HepG2 (cell line): ENCODE data around the gene TLE1. TPM values are rescaled to one million over a fixed set of nuclear protein-coding genes. Genes with fewer than 3 reads are reported as not detected.

Experiments used
- ATAC-seq: fragments of 200-7000 bp; cut with Tn5 transposase; 3 replicates; pipeline ENCODE4 v1.9.1; 2020; ENCODE audit warnings: mild to moderate bottlenecking, moderate library complexity
- BruUV-seq: library from RNA; stranded (reverse); fragments of 400-500 nt; replicated peaks from 2 replicates; lab custom pipeline; 2021; lab: Mats Ljungman, UMichigan
- CTCF ChIA-PET: fragments of 300-600 bp; formaldehyde crosslinking; extraction: SDS; loops from one replicate; lab custom pipeline; 2021; ENCODE audit warnings: low total read pairs, inconsistent platforms, low intra/inter-chr PET ratio; lab: Yijun Ruan, JAX
- POLR2A ChIA-PET: fragments of 350-600 bp; sonication (Branson Sonifier 250); formaldehyde crosslinking; loops from one replicate; lab custom pipeline; 2020; ENCODE audit warnings: antibody characterized with exemption, inconsistent platforms; lab: Yijun Ruan, JAX
- DNase-seq: peaks from one replicate; pipeline ENCODE4 v3.0.0-alpha.2; 2015; ENCODE audit warnings: low spot score
- FAIRE-seq: peaks from 3 replicates; lab custom pipeline; 2011; peaks lifted over from hg19 to GRCh38; lab: Jason Lieb, UNC
- H2AFZ ChIP-seq: one replicate; pipeline ENCODE4 v1.6.1; 2011; ENCODE audit warnings: low read length, inconsistent platforms
- H3K27ac ChIP-seq: fragments of 300-600 bp; 3 replicates; pipeline ENCODE4 v1.8.0; 2011; ENCODE audit warnings: mixed run types, mild to moderate bottlenecking, mixed read lengths, low read length, inconsistent platforms; ENCODE audit not compliant: insufficient read depth; ENCODE audit errors: extremely low read length
- H3K27me3 ChIP-seq, 2 experiments: fragments of 200-600 bp in 1 of 2; 2 replicates in 1 of 2; 3 replicates in 1 of 2; pipeline versions ENCODE4 v1.6.0 to v1.8.0; 2011; ENCODE audit warnings: low read length in 2 of 2, mild to moderate bottlenecking in 2 of 2, moderate library complexity in 2 of 2, inconsistent platforms in 1 of 2; ENCODE audit not compliant: insufficient read depth in 2 of 2, control insufficient read depth in 1 of 2
- H3K36me3 ChIP-seq, 2 experiments: fragments of 200-600 bp in 1 of 2; replicated peaks in 1 of 2; 2 replicates in 1 of 2; 3 replicates in 1 of 2; pipeline versions ENCODE4 v1.5.1 to v1.8.0; 2011; ENCODE audit warnings: low read length in 2 of 2, inconsistent platforms in 1 of 2; ENCODE audit not compliant: insufficient read depth in 2 of 2, control insufficient read depth in 1 of 2
- H3K4me1 ChIP-seq: 2 replicates; pipeline ENCODE4 v1.5.1; 2012; ENCODE audit warnings: low read length, inconsistent platforms; ENCODE audit not compliant: insufficient read depth
- H3K4me2 ChIP-seq: 2 replicates; pipeline ENCODE4 v1.6.0; 2011; ENCODE audit warnings: low read depth, low read length, inconsistent platforms
- H3K4me3 ChIP-seq, 3 experiments: fragments of 200-600 bp in 1 of 3; sonication (generic), shearing (Covaris generic) in 1 of 3; replicated peaks in 1 of 3; 2 replicates each; pipeline ENCODE4 v1.5.1; 2011 to 2016; ENCODE audit warnings: low read length in 3 of 3, inconsistent platforms in 2 of 3, low read depth in 2 of 3, mild to moderate bottlenecking in 2 of 3, control low read depth in 1 of 3, mixed read lengths in 1 of 3; ENCODE audit not compliant: insufficient read depth in 1 of 3
- H3K79me2 ChIP-seq: one replicate; pipeline ENCODE4 v1.6.1; 2011; ENCODE audit warnings: low read length, inconsistent platforms; ENCODE audit not compliant: insufficient read depth
- H3K9ac ChIP-seq: 2 replicates; pipeline ENCODE4 v1.6.0; 2011; ENCODE audit warnings: mild to moderate bottlenecking, low read depth, low read length, inconsistent platforms; ENCODE audit not compliant: insufficient read depth
- H3K9me3 ChIP-seq: 2 replicates; pipeline ENCODE4 v1.5.1; 2012; ENCODE audit warnings: mild to moderate bottlenecking, low read length
- H4K20me1 ChIP-seq: 2 replicates; pipeline ENCODE4 v1.6.0; 2011; ENCODE audit warnings: inconsistent platforms, mild to moderate bottlenecking, low read length, moderate library complexity; ENCODE audit not compliant: insufficient read depth
- DNMT3B ChIP-seq: conservative IDR thresholded peaks from 2 replicates; pipeline ENCODE4 v1.6.1; 2016; ENCODE audit warnings: missing biosample characterization, control low read depth
- FUBP1 ChIP-seq: sonication (generic); formaldehyde crosslinking; IDR thresholded peaks from 2 replicates; pipeline ENCODE4 v1.5.1; 2020; ENCODE audit warnings: missing genetic modification reagents, mild to moderate bottlenecking, borderline replicate concordance
- MAFF ChIP-seq: IDR thresholded peaks from 2 replicates; pipeline ENCODE4 v1.6.1; 2011; ENCODE audit warnings: low read depth, low read length, improper control_type of control experiment
- MAFK ChIP-seq, 2 experiments: IDR thresholded peaks in 1 of 2; conservative IDR thresholded peaks in 1 of 2; 2 replicates each; pipeline ENCODE4 v1.6.1; 2011; ENCODE audit warnings: improper control_type of control experiment in 2 of 2, low read length in 2 of 2
- MTERF4 ChIP-seq: sonication (generic); formaldehyde crosslinking; IDR thresholded peaks from 2 replicates; pipeline ENCODE4 v1.8.0; 2023; ENCODE audit warnings: mild to moderate bottlenecking, missing genetic modification reagents
- RNF2 ChIP-seq: fragments of 450-650 bp; conservative IDR thresholded peaks from 2 replicates; pipeline ENCODE4 v1.6.1; 2016; ENCODE audit warnings: low read depth
- WGBS: methylation state at CpG from one replicate; pipeline ENCODE4 v1.1.6; 2017; ENCODE audit warnings: low lambda C conversion rate; 5-methylcytosine and 5-hydroxymethylcytosine counted together
- in situ Hi-C: cut with HindIII; loops from 2 replicates; pipeline ENCODE4 v1.10.0; 2017; ENCODE audit warnings: low pct_unique_long_range_greater_than_20kb; ENCODE audit not compliant: extremely low pct_ligation_motif_present
- intact Hi-C: fragments of 100-400 bp; cut with micrococcal nuclease; formaldehyde crosslinking; loops from one replicate; pipeline ENCODE4 v1.10.0; 2022; ENCODE audit not compliant: unreplicated experiment
- polyA plus RNA-seq, 8 experiments: library from polyadenylated mRNA; depleted of rRNA in 3 of 8; stranded (reverse) in 7 of 8; unstranded in 1 of 8; fragments of >200 nt; fragmentation: Illumina TruSeq in 4 of 8; extraction: Trizol in 4 of 8; gene quantifications; 2 replicates each; pipeline versions ENCODE4 v1.2.1 to v1.2.3, GENCODE V29; 2011 to 2016; ENCODE audit warnings: low read depth in 4 of 8, missing spikeins in 1 of 8, mixed read lengths in 1 of 8; ENCODE audit not compliant: insufficient read depth in 1 of 8
- total RNA-seq, 5 experiments: library from RNA; depleted of rRNA; stranded (reverse); fragments of >200 nt; fragmentation: Illumina TruSeq; extraction: Trizol; gene quantifications; 2 replicates each; pipeline ENCODE4 v1.2.3, GENCODE V29; 2016; ENCODE audit warnings: low read depth in 1 of 5

Gene TLE1
- total and polyA plus RNA-seq, 2 of the 13 experiments (the other 11 are each of a cell fraction or from before 2014, with no cell fraction given) = 35.9 to 109 TPM

GRCh38 chr9:81573415-81574321, 115.7 kb downstream of the TLE1 start (continued):
- TF ChIP-seq FUBP1 (CRISPR knock-in tag) = no peak
- TF ChIP-seq DNMT3B (CRISPR knock-in tag) = no peak

- Histone ChIP-seq H3K9me3 (no peaks in the 10 kb centered on the region), H3K36me3 (no peaks in the 10 kb centered on the region), H4K20me1 (no peaks in the 10 kb centered on the region), H3K4me1 (peaks cover 22% of the 10 kb centered on the region), H3K27ac (no peak overlapping the region), H2AFZ (no peak overlapping the region), H3K79me2 (no peaks in the 10 kb centered on the region), H3K9ac (no peak overlapping the region), H3K4me3 (no peak overlapping the region), H3K27me3 (no peaks in the 10 kb centered on the region), H3K4me2 (no peak overlapping the region)
- in situ Hi-C loops = no loop called here
- TF ChIP-seq MTERF4 (CRISPR knock-in tag) = no peak
- TF ChIP-seq RNF2 = no peak
- peak; percentile 90 to 93 for TF ChIP-seq MAFK (conservative IDR thresholded peaks at IDR 0.05 in 1 of 2, IDR thresholded peaks at IDR 0.05 in 1 of 2; ENCODE audit: low read length in 2 of 2)
- peak; percentile 90 for TF ChIP-seq MAFF
- FAIRE-seq (no peak), ATAC-seq (no peak), DNase-seq (no peak)
- no TSS peak for BruUV-seq
- POLR2A ChIA-PET = no interaction called here
- intact Hi-C loops = no loop called here
- CTCF ChIA-PET = no interaction called here
- WGBS = 97% methylated on average over 4 of the region's 4 CpGs
Observed at GRCh38 chr9:81570083-81570482, 119.3 kb downstream of the TLE1 start.
